DOHH2 (cell line): ENCODE data around the gene MLANA.

Experiments
- EZH2phosphoT487 ChIP-seq: fragments of 200-600 bp; sonication (generic); IDR thresholded peaks from 2 replicates; pipeline ENCODE4 v1.6.1; 2017; ENCODE audit warnings: borderline replicate concordance, mild to moderate bottlenecking, antibody characterized with exemption, low read length, moderate library complexity, mixed read lengths
- TF ChIP-seq, protein P1 (sequence below): fragments of 200-600 bp; sonication (generic); IDR thresholded peaks from one replicate; pipeline ENCODE4 v1.5.1; 2014; ENCODE audit warnings: antibody characterized with exemption, mild to moderate bottlenecking, low read depth, low read length; ENCODE audit not compliant: poor library complexity, severe bottlenecking

GRCh38 chr9:5884191-5884590 is 6.5 kb upstream of the MLANA start:
- TF ChIP-seq EZH2phosphoT487 = no peak
- TF ChIP-seq, protein P1, sequence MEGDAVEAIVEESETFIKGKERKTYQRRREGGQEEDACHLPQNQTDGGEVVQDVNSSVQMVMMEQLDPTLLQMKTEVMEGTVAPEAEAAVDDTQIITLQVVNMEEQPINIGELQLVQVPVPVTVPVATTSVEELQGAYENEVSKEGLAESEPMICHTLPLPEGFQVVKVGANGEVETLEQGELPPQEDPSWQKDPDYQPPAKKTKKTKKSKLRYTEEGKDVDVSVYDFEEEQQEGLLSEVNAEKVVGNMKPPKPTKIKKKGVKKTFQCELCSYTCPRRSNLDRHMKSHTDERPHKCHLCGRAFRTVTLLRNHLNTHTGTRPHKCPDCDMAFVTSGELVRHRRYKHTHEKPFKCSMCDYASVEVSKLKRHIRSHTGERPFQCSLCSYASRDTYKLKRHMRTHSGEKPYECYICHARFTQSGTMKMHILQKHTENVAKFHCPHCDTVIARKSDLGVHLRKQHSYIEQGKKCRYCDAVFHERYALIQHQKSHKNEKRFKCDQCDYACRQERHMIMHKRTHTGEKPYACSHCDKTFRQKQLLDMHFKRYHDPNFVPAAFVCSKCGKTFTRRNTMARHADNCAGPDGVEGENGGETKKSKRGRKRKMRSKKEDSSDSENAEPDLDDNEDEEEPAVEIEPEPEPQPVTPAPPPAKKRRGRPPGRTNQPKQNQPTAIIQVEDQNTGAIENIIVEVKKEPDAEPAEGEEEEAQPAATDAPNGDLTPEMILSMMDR = no peak
